AG10803 (cell line): ENCODE measurements around the gene JAKMIP2.

ENCODE experiments used
- DNase-seq: peaks from one replicate; pipeline ENCODE4 v3.0.0; 2010; ENCODE audit warnings: low read depth
- H3K4me3 ChIP-seq: 2 replicates; pipeline ENCODE4 v1.5.1; 2011; ENCODE audit warnings: mild to moderate bottlenecking, low read length, control low read depth
- CTCF ChIP-seq: conservative IDR thresholded peaks from 2 replicates; pipeline ENCODE4 v1.5.1; 2011; ENCODE audit warnings: mild to moderate bottlenecking, low read length, control low read depth, inconsistent platforms

Gene JAKMIP2

GRCh38 chr5:147788023-147788422 lies 5.5 kb upstream of the JAKMIP2 start:
- H3K4me3 ChIP-seq: no peak overlapping the region
- TF ChIP-seq CTCF: no peak
- no peak for DNase-seq

GRCh38 chr5:147786142-147786541 lies 3.6 kb upstream of the JAKMIP2 start:
- no peak for DNase-seq
- no peak overlapping the region for H3K4me3 ChIP-seq
- no peak for TF ChIP-seq CTCF

- no peak overlapping the region for H3K4me3 ChIP-seq
- DNase-seq: no peak
- TF ChIP-seq CTCF: no peak
Observed at GRCh38 chr5:147784146-147784987, 1.8 kb upstream of the JAKMIP2 start.

- TF ChIP-seq CTCF: no peak
- no peak for DNase-seq
- no peak overlapping the region for H3K4me3 ChIP-seq
Observed at GRCh38 chr5:147780924-147781573, 1.5 kb downstream of the JAKMIP2 start.

- TF ChIP-seq CTCF: no peak
- no peak overlapping the region for H3K4me3 ChIP-seq
- no peak for DNase-seq
Observed at GRCh38 chr5:147779694-147780093, 2.8 kb downstream of the JAKMIP2 start.

GRCh38 chr5:147776989-147777388 lies 5.5 kb downstream of the JAKMIP2 start:
- TF ChIP-seq CTCF: no peak
- no peak for DNase-seq
- H3K4me3 ChIP-seq: no peak overlapping the region

GRCh38 chr5:147773587-147773986 lies 8.9 kb downstream of the JAKMIP2 start:
- TF ChIP-seq CTCF: no peak
- no peak overlapping the region for H3K4me3 ChIP-seq
- DNase-seq: no peak
